Sciatic nerve (tissue), 2 donors: ENCODE data around the gene MT1F. TPM values are rescaled to one million over a fixed set of nuclear protein-coding genes. Genes with fewer than 3 reads are reported as not detected.

ENCODE experiments used
- ATAC-seq: fragments of 200-7000 bp; cut with Tn5 transposase; one replicate; pipeline ENCODE4 v1.9.1; 2020; ENCODE audit warnings: mild to moderate bottlenecking, moderate library complexity
- DNase-seq: peaks from one replicate; pipeline ENCODE4 v3.0.0-alpha.2; 2020; ENCODE audit warnings: low spot score
- intact Hi-C: fragments of 100-400 bp; cut with DNase I; formaldehyde crosslinking; loops from one replicate; pipeline ENCODE4 v1.14.2; 2022
- total RNA-seq: library from RNA; stranded (reverse); fragmentation: NEBNext Ultra II Directional; extraction: Animal tissue kit (Norgen Biotek cat#: 25700); gene quantifications from one replicate; pipeline ENCODE4 v1.2.1, GENCODE V29; 2021
- donor health status: DM: no; HTN: no; CAD: no.
- donor health status: DM: no; HTN: no; CAD: no.

MT1F gene
- total RNA-seq, 1 donor from 2014 or later: 6.2 TPM

DNA sequence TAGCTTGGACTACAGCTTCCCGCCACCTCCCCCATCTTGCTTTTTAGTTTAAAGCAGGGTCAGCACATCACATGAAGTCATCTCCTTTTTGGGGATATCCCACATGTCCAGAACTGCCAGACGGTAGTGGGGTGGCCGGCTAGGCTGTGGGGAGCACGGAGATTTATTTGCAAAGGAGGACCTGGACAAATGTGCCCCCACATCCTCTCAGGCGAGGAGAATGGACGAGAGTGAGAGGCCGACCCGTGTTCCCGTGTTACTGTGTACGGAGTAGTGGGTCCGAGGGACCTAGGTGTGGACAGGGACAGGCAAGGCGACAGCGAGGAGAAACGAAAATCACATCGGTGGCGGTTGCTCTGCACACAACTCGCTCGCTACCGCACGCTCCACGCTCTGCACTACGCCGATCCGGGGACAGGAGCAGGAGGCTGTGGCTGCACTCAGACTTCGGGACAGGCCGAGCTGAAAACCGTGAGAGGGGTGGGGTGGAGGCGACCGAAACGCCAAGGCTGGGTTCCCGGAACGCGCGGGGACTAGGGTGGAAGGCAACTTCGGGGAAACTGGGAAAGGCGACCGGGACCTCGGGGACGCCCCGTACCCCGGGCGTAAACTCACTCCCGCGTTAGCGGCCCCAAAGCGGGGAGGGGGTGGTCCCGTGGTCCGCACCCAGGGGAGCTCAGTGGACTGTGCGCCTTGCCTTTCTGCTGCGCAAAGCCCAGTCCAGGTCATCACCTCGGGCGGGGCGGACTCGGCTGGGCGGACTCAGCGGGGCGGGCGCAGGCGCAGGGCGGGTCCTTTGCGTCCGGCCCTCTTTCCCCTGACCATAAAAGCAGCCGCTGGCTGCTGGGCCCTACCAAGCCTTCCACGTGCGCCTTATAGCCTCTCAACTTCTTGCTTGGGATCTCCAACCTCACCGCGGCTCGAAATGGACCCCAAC lies 19.7 kb upstream of the MT1F start, which contains the start of gene MT1A:
MT1A (plus strand) TSS at position 853 of the 937 bp plus-strand sequence; CDS start at position 926, 73 bp downstream.
- ATAC-seq (peak; percentile 88), DNase-seq (peak; percentile 87)
- intact Hi-C loops: no loop called here

DNA sequence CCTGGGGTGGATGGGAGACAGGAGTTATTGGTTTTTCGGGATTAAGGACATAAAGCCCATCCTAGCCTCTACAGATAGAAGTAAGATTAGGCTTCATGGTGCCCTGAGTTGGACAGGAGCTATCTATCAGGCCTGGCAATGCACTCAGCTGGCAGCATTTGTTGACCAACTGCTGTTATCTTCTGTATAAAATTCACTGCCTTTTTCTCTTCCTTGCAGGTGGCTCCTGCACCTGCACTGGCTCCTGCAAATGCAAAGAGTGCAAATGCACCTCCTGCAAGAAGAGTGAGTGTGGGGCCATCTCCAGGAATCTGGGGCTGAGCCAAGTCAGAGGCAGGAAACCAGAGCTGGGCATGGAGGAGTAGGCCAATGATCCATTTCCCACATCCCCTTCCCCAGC lies 18.7 kb upstream of the MT1F start:
- ATAC-seq (no peak), DNase-seq (peak; percentile 45)
- intact Hi-C loops: no loop called here

DNA sequence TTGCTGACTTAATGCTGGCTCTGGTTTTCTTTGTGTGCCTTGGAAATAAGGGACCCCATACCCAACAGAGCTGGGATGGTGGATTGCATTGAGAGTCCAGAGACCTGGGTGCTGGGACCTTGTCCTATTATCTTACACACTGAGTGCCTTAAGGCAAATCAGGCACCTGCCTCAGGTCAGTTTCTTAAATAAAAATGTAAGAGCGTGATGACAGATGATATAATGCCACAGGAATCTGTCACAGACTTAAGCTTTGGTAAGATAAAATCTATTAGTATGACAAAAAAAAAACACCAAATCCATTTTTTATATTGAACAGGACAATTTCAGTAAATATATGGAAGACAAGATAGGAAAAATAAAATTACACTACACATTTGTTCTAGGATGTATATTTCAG lies 17.7 kb upstream of the MT1F start:
- no peak for DNase-seq
- no peak for ATAC-seq
- intact Hi-C loops: no loop called here

DNA sequence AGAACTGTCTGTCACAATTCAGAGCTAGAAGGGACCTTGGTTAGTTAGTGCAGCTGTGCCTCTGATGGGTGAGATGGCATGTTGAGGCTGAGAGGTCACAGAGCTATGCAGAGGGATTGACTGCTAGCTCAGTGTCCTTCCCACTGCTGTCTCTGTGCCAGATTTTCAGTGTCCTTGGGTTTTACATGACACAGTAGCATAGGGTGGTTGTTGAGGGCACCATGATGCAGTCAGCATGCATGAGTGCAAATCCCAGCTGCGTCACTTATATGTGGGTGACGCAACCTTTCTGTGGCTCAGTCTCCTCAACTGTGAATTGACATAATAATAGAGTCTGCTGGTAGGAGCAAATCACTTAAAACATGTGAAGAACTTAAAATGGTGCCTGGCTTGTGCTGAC lies 16.6 kb upstream of the MT1F start:
- DNase-seq (no peak), ATAC-seq (no peak)
- intact Hi-C loops: no loop called here

DNA sequence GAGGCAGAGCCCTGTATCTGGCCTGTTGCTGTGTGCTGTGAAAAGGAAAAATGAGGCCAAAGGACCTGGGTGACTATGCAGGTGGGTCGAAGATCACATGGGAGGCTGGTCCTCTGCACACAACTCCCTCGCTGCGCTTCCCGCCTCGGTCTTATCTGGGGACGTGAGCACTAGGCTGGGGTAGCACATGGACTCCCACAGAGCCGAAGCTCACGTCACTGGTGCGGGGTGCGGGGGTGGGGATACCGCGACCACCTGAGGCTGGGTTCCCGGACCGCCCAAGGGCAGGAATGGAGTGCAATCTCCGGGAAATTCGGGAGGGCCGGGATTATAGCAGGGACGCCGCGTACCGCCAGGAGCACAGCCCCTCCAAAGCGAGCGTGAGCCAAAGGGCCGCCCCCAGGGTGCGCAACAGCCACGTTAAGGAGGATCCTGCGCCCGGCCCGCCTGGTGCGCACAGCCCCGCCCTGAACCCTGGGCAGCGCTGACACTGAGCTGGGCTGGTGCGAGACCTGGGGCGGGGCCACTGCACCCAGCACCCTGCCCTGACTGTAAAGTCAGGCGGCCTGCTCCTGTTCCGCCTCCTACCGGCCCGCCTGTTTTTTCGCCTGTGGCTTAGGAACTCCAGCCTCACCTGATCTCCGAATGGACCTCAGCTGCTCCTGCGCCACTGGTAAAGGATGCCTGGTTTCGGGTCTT lies 14.5 kb upstream of the MT1F start:
- peak; percentile 90 for ATAC-seq

DNA sequence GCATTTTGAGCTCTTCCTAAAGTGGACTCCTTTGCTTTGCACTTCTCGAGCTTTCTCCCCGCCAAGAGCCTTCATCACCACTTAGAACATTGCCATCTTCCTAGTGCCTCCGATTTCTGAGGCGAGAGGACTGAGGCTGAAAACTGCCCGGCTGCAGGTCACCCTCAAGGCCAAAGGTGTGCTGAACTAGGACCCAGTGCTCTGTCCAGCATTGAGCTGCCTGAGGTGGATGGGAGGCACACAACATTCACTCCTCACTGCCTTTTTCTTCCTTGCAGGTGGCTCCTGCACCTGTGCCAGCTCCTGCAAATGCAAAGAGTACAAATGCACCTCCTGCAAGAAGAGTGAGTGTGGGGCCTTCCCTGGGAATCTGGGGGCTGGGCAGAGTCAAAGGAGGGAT lies 13.9 kb upstream of the MT1F start:
- intact Hi-C loops: no loop called here

More for the DNA sequence above, 14.5 kb upstream of the MT1F start:
- intact Hi-C loops: no loop called here
- peak; percentile 75 for DNase-seq

DNA sequence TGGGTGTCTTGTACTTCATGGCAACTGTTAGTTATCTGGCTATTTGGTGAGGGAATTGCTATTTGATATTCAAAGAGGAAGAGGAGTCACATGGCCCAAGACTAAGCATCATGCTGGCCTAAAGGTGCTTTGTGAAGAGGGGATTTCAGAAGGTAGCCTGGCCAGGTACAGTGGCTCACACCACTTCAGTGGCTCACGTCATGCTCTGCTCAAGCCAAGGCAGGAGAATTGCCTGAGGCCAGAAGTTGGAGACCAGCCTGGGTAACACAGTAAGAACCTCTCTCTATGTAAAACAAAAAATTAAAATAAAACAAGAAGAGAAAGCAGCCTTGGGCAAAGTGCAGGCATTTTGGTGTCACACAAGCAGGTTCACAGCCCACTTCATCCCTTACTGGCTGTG lies 12.4 kb upstream of the MT1F start:
- no peak for DNase-seq
- intact Hi-C loops: no loop called here
- ATAC-seq: no peak

More for the DNA sequence above, 13.9 kb upstream of the MT1F start:
- DNase-seq: no peak
- no peak for ATAC-seq

DNA sequence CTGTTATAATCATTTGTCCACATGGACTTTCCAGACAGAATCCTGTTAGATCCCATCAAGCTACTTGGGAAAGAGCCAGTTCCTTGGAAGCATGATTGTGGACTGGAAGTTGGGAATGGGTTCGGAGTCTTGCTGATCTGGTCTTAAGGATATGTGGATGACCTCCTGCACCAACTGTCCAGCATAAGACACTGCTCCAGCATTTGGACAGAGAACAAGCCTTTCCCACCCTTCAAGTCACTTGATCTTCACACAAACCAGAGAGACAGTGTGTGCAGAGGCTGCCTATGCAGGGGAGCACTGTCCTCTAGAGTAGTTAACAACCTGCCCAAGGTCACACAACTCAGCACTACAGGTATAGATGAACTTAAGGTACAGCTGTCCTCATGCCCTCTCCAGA lies 11.9 kb upstream of the MT1F start:
- intact Hi-C loops: no loop called here
- ATAC-seq: no peak
- DNase-seq: no peak

DNA sequence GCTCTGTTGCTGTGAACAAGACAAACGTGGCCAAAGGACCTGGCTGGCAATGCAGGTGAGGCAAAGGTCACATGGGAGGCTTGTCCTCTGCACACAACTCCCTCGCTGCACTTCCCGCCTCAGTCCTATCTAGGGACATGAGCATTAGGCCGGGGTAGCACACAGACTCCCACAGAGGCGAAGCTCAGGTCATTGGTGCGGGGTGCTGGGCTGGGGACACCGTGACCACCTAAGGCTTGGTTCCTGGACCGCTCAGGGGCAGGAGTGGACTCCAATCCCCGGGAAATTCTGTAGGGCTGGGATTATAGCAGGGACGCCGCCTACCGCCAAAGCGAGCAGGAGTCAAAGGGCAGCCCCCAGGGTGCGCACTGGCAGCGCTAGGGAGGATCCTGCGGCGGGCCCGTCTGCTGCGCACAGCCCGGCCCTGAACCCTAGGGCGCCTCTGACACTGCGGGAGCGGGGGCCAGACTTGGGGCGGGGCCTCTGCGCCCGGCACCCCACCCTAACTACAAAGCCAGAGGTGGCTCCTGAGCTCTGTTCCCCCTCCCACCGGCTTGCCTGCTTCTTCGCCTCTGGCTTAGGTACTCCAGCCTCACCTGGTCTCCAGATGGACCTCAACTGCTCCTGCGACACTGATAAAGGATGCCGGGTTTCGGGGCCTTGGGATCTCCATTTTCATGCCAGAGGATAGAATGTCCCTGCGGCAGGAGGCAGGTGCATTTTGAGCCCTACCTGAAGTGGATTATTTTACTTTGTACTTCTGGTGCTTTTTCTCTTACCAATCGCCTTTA lies 9.9 kb upstream of the MT1F start:
- no peak for ATAC-seq

DNA sequence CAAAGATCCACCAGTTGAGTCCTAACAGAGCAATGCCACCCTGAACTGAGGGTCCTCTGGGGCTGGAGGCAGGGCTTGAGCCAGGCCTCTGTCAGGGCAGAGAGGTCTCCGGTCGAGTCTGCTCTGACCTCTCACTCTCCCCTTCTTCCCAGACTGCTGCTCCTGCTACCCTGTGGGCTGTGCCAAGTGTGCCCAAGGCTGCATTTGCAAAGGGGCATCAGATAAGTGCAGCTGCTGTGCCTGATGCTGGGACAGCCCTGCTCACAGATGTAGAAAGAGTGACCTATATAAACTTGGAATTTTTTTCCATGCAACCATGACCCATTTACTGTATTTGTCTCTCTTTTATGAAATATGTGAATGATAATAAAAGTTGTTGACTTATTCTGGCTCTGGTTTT lies 8.5 kb upstream of the MT1F start:
- ATAC-seq (no peak), DNase-seq (no peak)
- intact Hi-C loops: no loop called here

More for the DNA sequence above, 9.9 kb upstream of the MT1F start:
- intact Hi-C loops: no loop called here
- DNase-seq: no peak

DNA sequence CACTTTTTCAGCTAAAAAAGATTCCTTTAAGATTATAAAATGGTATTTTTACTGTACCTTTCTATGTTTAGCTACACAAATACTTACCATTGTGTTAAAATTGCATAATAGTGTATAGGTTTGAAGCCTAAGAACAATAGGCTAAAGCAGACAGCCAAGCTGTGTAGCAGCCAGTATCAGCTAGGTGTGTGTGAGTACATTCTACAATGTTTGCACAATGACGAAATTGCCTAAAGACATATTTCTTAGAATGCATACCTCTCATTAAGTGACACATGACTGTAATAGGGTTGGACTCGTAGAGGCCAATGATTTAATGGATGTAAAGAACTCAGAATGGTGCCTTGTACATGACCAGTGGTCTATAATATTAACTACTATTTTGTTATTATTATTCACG lies 7.9 kb upstream of the MT1F start:
- DNase-seq: no peak
- intact Hi-C loops: no loop called here
- ATAC-seq: no peak

DNA sequence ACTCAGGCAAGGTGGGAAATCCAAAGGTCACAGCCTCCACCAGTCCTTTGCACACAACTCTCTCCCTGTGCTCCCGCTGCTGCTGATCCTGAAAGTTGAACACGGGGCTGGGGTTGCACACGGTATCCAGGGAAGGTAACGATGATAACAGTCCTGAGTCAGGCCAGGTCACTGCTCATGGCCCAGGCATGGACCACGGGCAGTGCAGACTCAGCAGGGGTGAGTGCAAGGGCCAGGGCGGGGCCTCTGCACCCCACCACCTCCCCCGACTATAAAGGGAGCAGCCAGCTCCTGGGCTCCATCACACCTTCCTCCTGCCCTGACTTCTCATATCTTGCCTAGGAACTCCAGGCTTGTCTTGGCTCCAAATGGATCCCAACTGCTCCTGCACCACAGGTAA lies 6.2 kb upstream of the MT1F start, which contains the start of gene MT1B:
MT1B (plus strand) TSS at position 301 of the 400 bp plus-strand sequence; CDS start at position 369, 68 bp downstream.
- ATAC-seq (no peak), DNase-seq (no peak)
- intact Hi-C loops: no loop called here

DNA sequence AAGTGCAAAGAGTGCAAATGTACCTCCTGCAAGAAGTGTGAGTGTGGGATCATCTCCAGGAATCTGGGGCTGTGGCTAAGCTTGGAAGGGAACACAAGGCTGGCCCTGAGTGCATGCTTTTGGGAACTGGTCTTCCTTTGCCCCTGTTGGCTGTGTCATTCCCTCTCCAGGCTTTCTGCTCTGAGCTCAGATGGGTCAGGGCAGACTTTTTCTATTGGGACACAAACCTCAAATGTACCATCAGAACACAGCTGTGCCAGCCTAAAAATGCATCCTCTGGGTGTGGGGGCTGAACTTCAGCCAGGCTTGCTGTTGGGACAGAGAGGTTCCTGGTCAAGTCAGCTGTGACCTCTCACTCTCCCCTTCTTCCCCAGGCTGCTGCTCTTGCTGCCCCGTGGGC lies 5.2 kb upstream of the MT1F start:
- intact Hi-C loops: no loop called here
- DNase-seq (no peak), ATAC-seq (no peak)

DNA sequence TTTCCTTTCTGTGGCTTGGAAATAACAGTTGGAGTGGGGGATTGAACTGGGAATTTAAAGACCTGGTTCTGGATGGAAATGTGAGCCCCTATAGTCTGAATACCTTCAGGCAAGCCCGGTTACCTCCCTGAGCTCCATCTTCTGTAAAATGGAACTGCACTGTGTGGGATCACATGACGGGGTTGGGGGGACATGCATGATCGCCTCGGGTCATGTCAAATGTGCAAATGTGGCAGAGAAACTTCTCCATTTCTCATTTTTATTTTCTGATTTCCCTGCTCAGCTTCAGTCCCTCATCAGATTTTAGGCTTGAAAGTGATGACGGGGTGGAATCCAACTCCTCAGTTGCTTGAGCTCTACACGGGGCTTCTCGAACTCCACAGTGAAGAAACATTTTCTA lies 4.5 kb upstream of the MT1F start:
- ATAC-seq (no peak), DNase-seq (no peak)
- intact Hi-C loops: no loop called here

DNA sequence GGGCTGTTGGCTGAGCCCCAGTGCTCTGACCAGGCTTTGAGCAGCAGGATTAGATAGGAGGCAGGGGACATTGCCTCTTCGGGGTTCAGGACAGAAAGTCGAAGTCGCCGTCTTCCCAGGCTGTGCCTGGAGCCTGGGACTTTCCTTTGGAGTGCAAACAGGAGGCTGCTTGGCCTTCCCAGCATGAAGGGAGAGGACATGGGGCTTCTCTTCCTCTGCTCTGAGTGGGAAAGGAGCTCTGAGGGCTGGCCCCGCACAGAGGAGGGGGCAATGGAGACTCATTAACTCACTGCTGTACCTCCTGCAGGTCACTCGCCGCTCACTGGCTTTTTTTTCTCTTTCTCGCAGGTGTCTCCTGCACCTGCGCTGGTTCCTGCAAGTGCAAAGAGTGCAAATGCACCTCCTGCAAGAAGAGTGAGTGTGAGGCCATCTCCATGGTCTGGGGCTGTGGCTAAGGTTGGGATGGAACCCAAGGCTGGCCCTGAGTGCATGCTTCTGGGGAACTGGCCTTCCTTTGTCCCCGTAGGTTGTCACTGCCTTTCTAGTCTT lies 642 bp downstream of the MT1F start:
- intact Hi-C loops: no loop called here
- no peak for ATAC-seq
- no peak for DNase-seq

DNA sequence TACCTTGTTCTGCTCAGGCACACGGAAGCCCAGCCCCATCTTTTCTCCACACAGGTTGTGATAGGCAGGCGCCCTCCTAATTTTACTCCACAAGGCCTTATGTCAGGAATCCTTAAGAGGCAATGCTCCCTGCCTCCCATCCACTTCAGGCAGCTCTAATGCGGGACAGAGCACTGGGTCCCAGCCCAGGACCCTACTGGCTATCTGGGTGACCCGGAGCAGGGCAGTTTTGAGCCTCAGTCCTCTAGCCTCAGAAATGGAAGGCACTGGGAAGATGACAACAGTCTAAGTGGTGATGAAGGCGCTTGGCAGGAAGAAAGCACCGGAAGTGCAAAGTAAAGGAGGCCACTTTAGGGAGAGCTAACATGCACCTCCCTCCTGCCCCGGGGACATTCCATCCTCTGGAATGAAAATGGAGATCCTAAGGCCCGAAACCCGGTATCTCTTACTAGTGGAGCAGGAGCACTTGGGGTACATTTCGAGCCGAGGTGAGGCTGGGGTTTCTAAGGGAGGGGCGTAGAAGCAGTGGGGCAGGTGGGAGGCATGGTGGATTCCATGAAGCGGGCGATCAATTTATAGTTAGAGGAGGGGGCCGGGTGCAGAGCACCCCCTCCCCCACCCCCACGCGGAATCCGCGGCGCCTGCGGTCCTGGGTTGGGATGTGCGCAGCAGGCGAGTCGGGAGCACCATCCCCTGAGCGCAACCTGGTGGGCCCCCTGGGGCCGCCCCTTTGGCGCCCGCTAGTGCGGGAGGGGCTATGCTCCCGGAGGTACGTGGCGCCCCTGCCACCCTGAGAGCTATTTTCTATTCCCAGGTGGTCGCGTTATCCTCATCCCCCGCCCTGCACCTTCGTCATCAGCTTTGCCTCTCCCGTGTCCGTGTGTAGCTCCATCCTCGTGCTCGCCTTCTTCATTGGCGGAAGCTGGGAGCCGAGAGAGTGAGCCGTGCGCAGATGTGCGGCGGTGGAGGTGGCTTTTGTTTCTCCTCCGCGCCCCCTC lies 4.9 kb downstream of the MT1F start:
- DNase-seq (no peak), ATAC-seq (no peak)
- intact Hi-C loops: no loop called here

DNA sequence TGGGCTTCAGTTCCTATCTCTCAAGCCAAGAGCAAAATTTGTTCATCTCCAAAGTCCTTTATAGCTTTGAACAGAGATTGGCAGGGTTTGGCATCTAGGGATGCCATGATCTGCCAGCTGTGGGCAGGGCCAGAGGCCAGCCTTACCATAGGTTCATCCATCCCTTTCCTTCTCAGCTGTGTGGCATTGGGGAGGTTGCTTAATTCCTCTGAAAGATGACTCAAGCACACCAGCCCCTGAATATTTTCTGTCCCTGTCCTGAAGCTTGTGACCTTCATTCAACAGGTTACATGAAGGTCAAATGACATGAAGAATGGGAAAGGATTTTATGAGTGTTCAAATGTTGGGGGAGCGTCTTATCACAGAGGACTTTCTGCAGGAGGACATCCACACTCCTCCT lies 6.7 kb downstream of the MT1F start:
- no peak for ATAC-seq
- intact Hi-C loops: no loop called here
- DNase-seq: no peak
